ENCODE results near the gene ZNF518A. TPM values are rescaled to one million over a fixed set of nuclear protein-coding genes. Genes with fewer than 3 reads are reported as not detected.

Gene ZNF518A
- total and polyA plus RNA-seq, 10 donors = 5.1 to 45.7 (median 27.2) TPM

GRCh38 chr10:96152437-96152836, 22.3 kb downstream of the ZNF518A start:
- DNase-seq = no peak
- Histone ChIP-seq H3K36me3 (peaks cover 0 to 96% (median 68%) of the 10 kb centered on the region in 6 donors), H3K27ac (no peak overlapping the region), H3K4me3 (no peak overlapping the region), H3K9me3 (no peaks in the 10 kb centered on the region), H3K4me1 (no peaks in the 10 kb centered on the region), H3K27me3 (replicated peaks in 1 of 7) (no peaks in the 10 kb centered on the region)
- intact Hi-C loops (cut with DNase I; ENCODE audit: low total_unique reads) = no loop called here
- WGBS, 5 donors = 81 to 92% (median 90%) methylated on average over 4 of the region's 4 CpGs
- no peak for TF ChIP-seq POLR2AphosphoS5 (IDR thresholded peaks at IDR 0.05)
- TF ChIP-seq CTCF (IDR thresholded peaks at IDR 0.05 in 8 of 11, conservative IDR thresholded peaks at IDR 0.05 in 3 of 11) = no peak
- no peak for TF ChIP-seq POLR2A (IDR thresholded peaks at IDR 0.05)

GRCh38 chr10:96153070-96153469, 23.0 kb downstream of the ZNF518A start:
- 33 to 83% (median 59%) methylated on average over 1 of the region's 1 CpG for WGBS, 5 donors
- Histone ChIP-seq H3K27me3 (replicated peaks in 1 of 7) (no peaks in the 10 kb centered on the region), H3K4me3 (no peak overlapping the region), H3K4me1 (no peaks in the 10 kb centered on the region), H3K9me3 (no peaks in the 10 kb centered on the region), H3K36me3 (peaks cover 0 to 96% (median 71%) of the 10 kb centered on the region in 6 donors), H3K27ac (no peak overlapping the region)
- DNase-seq = no peak
- no peak for TF ChIP-seq POLR2AphosphoS5 (IDR thresholded peaks at IDR 0.05)
- no peak for TF ChIP-seq POLR2A (IDR thresholded peaks at IDR 0.05)
- no peak for TF ChIP-seq CTCF (IDR thresholded peaks at IDR 0.05 in 8 of 11, conservative IDR thresholded peaks at IDR 0.05 in 3 of 11)
- intact Hi-C loops (cut with DNase I; ENCODE audit: low total_unique reads) = no loop called here

- Histone ChIP-seq H3K27me3 (replicated peaks in 1 of 7) (no peaks in the 10 kb centered on the region), H3K9me3 (peaks cover 9 to 62% (median 51%) of the 10 kb centered on the region in 8 donors)
- 89 to 98% (median 96%) methylated on average over 6 of the region's 6 CpGs for whole genome bisulfite sequencing, 5 donors
These were observed 35.6 kb downstream of the ZNF518A start for GRCh38 chr10:96165726-96166125.

GRCh38 chr10:96168546-96168945, 38.4 kb downstream of the ZNF518A start:
- 87 to 98% (median 95%) methylated on average over 1 of the region's 1 CpG for WGBS, 5 donors
- Histone ChIP-seq H3K4me1 (no peaks in the 10 kb centered on the region), H3K4me3 (no peak overlapping the region), H3K27me3 (replicated peaks in 1 of 7) (no peaks in the 10 kb centered on the region), H3K36me3 (no peaks in the 10 kb centered on the region), H3K9me3 (peaks cover 9 to 90% (median 78%) of the 10 kb centered on the region in 8 donors), H3K27ac (no peak overlapping the region)
- intact Hi-C loops (cut with DNase I; ENCODE audit: low total_unique reads) = no loop called here
- no peak for TF ChIP-seq POLR2AphosphoS5 (IDR thresholded peaks at IDR 0.05)
- TF ChIP-seq POLR2A (IDR thresholded peaks at IDR 0.05) = no peak
- TF ChIP-seq CTCF (IDR thresholded peaks at IDR 0.05 in 8 of 11, conservative IDR thresholded peaks at IDR 0.05 in 3 of 11) = no peak
- no peak for DNase-seq

More at GRCh38 chr10:96165726-96166125, 35.6 kb downstream of the ZNF518A start:
- intact Hi-C loops (cut with DNase I; ENCODE audit: low total_unique reads) = no loop called here
- Histone ChIP-seq H3K4me1 (no peaks in the 10 kb centered on the region), H3K36me3 (peaks cover 0 to 15% (median 0%) of the 10 kb centered on the region in 6 donors), H3K4me3 (no peak overlapping the region), H3K27ac (no peak overlapping the region)
- no peak for DNase-seq
- TF ChIP-seq POLR2AphosphoS5 (IDR thresholded peaks at IDR 0.05) (no peak), POLR2A (IDR thresholded peaks at IDR 0.05) (no peak), CTCF (IDR thresholded peaks at IDR 0.05 in 8 of 11, conservative IDR thresholded peaks at IDR 0.05 in 3 of 11) (no peak)
